Endodermal cell (in vitro differentiated cells): ENCODE data around the gene PSORS1C2. TPM values are rescaled to one million over a fixed set of nuclear protein-coding genes. Genes with fewer than 3 reads are reported as not detected.

Source experiments
- DNase-seq: peaks from one replicate; pipeline ENCODE4 v3.0.0-alpha.2; 2017
- H3K27ac ChIP-seq: 2 replicates; pipeline ENCODE4 v1.5.1; 2013; ENCODE audit warnings: mild to moderate bottlenecking, low read depth, low read length, moderate library complexity
- H3K27me3 ChIP-seq: 2 replicates; pipeline ENCODE4 v1.6.1; 2013; ENCODE audit warnings: mild to moderate bottlenecking, low read length, moderate library complexity; ENCODE audit not compliant: insufficient read depth, control insufficient read depth, poor library complexity, severe bottlenecking
- H3K36me3 ChIP-seq: 2 replicates; pipeline ENCODE4 v1.7.0; 2013; ENCODE audit warnings: mild to moderate bottlenecking, low read length, moderate library complexity; ENCODE audit not compliant: control insufficient read depth, insufficient read depth
- H3K4me1 ChIP-seq: one replicate; pipeline ENCODE4 v1.7.0; 2013; ENCODE audit warnings: low read length; ENCODE audit not compliant: control insufficient read depth, insufficient read depth
- H3K4me3 ChIP-seq: 2 replicates; pipeline ENCODE4 v1.5.1; 2013; ENCODE audit warnings: mild to moderate bottlenecking, low read length, moderate library complexity
- H3K9ac ChIP-seq: 2 replicates; pipeline ENCODE4 v1.6.1; 2013; ENCODE audit warnings: mild to moderate bottlenecking, low read length, moderate library complexity; ENCODE audit not compliant: poor library complexity, severe bottlenecking; ENCODE audit errors: extremely low read depth
- H3K9me3 ChIP-seq: 2 replicates; pipeline ENCODE4 v1.6.1; 2013; ENCODE audit warnings: mild to moderate bottlenecking, low read length, moderate library complexity; ENCODE audit not compliant: control insufficient read depth
- H3K27ac Mint-ChIP-seq: 2 replicates; pipeline ENCODE4 v1.8.0; 2020; ENCODE audit warnings: mixed read lengths
- H3K27me3 Mint-ChIP-seq: 2 replicates; pipeline ENCODE4 v1.8.0; 2021; ENCODE audit warnings: mild to moderate bottlenecking, mixed read lengths; ENCODE audit not compliant: insufficient read depth
- H3K36me3 Mint-ChIP-seq: 2 replicates; pipeline ENCODE4 v1.8.0; 2020; ENCODE audit warnings: low read depth, mixed read lengths
- H3K4me1 Mint-ChIP-seq: 2 replicates; pipeline ENCODE4 v1.8.0; 2020; ENCODE audit warnings: mixed read lengths
- H3K4me3 Mint-ChIP-seq: 2 replicates; pipeline ENCODE4 v1.8.0; 2020; ENCODE audit warnings: mild to moderate bottlenecking, moderate library complexity, mixed read lengths
- H3K9me3 Mint-ChIP-seq: 2 replicates; pipeline ENCODE4 v1.8.0; 2020; ENCODE audit warnings: mild to moderate bottlenecking, mixed read lengths
- WGBS, 2 experiments: methylation state at CpG; one replicate each; pipeline versions ENCODE4 v1.1.5 to v1.1.7; 2013; ENCODE audit warnings: missing lambda C conversion rate in 2 of 2, mixed read lengths in 1 of 2; ENCODE audit not compliant: insufficient coverage in 1 of 2, insufficient read length in 1 of 2; 5-methylcytosine and 5-hydroxymethylcytosine counted together
- total RNA-seq, 2 donors: library from RNA; stranded (reverse); fragmentation: NEBNext Ultra II Directional in 1 of 2; extraction: Animal tissue kit (Norgen Biotek cat#: 25700) in 1 of 2; gene quantifications; 2 replicates in 1 of 2; 3 replicates in 1 of 2; pipeline ENCODE4 v1.2.1, GENCODE V29; 2021
- TF ChIP-seq, protein P1 (sequence below): fragments of 200-600 bp; sonication (generic); conservative IDR thresholded peaks from 2 replicates; pipeline ENCODE4 v1.5.0; 2021; ENCODE audit warnings: antibody characterized with exemption, mild to moderate bottlenecking

PSORS1C2 gene
- total RNA-seq, 2 donors from 2014 or later = not detected

DNA sequence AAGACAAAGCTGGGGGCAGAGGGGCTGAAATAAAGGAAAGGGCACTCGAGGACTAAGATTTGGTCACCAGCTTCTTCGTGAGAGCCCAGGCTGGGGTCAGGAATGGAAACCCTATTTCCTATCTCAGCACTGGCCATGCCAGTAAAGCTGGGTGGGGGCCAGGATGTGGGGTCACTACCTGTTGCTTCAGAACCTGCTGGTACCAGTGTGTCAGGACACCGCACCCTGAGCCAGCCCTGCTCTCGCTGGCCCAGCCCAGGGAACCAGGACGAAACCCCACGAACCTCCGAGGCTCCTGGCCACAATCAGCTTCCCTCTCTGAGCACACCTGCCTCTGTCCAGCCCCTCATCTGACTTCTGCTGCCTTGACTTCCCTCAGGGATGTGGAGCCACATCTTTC, 20.7 kb downstream of the PSORS1C2 start:
- no peak for DNase-seq
- H3K4me3 Mint-ChIP-seq = no peak overlapping the region
- TF ChIP-seq, protein P1, sequence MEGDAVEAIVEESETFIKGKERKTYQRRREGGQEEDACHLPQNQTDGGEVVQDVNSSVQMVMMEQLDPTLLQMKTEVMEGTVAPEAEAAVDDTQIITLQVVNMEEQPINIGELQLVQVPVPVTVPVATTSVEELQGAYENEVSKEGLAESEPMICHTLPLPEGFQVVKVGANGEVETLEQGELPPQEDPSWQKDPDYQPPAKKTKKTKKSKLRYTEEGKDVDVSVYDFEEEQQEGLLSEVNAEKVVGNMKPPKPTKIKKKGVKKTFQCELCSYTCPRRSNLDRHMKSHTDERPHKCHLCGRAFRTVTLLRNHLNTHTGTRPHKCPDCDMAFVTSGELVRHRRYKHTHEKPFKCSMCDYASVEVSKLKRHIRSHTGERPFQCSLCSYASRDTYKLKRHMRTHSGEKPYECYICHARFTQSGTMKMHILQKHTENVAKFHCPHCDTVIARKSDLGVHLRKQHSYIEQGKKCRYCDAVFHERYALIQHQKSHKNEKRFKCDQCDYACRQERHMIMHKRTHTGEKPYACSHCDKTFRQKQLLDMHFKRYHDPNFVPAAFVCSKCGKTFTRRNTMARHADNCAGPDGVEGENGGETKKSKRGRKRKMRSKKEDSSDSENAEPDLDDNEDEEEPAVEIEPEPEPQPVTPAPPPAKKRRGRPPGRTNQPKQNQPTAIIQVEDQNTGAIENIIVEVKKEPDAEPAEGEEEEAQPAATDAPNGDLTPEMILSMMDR = no peak
- Histone ChIP-seq H3K9me3 (no peaks in the 10 kb centered on the region), H3K4me1 (peaks cover 9% of the 10 kb centered on the region), H3K36me3 (no peaks in the 10 kb centered on the region), H3K27ac (no peak overlapping the region), H3K9ac (no peak overlapping the region), H3K27me3 (no peaks in the 10 kb centered on the region), H3K4me3 (no peak overlapping the region)
- H3K27me3 Mint-ChIP-seq = peaks cover 8% of the 10 kb centered on the region
- H3K9me3 Mint-ChIP-seq = no peaks in the 10 kb centered on the region
- WGBS, 2 experiments = 90 to 96% methylated on average over 7 of the region's 7 CpGs
- H3K36me3 Mint-ChIP-seq = no peaks in the 10 kb centered on the region
- no peak overlapping the region for H3K27ac Mint-ChIP-seq
- peaks cover 17% of the 10 kb centered on the region for H3K4me1 Mint-ChIP-seq

DNA sequence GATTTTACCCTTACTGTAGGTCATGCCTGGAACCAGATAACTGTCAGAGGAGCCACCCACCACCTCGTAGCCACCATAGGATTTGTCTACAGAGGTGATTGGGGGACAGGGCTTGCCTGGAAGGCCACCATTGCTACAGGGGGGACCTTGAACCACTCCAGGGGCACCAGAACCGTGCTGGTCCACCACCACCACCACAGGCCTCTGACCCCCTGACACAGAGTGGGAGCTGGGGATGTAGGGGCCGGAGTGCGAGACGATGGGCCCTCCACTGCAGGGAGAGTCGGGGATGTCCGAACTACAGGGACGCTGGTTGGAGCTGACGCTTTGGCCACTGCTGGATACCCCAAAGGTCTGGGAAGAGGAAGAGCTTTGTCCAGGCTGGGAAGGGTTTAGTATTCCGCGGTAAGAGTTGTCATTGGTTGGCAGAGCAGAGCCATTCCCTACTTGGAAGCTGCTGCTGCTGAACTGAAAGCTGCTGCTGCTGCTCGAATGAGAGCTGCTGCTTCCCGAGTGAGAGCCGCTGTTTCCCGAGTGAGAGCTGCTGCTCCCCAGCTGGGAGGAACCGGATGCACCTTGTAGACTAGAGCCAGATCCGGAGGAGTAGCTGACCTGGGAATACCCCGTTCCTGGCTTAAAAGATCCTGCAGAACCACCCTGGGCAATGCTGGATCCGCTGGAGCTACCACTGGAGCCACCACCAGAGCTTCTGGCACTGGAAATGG, 22.0 kb downstream of the PSORS1C2 start:
- H3K4me1 ChIP-seq = peaks cover 9% of the 10 kb centered on the region
- Mint-ChIP-seq H3K36me3 (no peaks in the 10 kb centered on the region), H3K27me3 (peaks cover 15% of the 10 kb centered on the region), H3K9me3 (no peaks in the 10 kb centered on the region), H3K4me1 (peaks cover 17% of the 10 kb centered on the region), H3K27ac (no peak overlapping the region), H3K4me3 (no peak overlapping the region)
- H3K9ac ChIP-seq = no peak overlapping the region
- no peaks in the 10 kb centered on the region for H3K36me3 ChIP-seq
- no peak for DNase-seq
- H3K4me3 ChIP-seq = no peak overlapping the region
- WGBS, 2 experiments = 90 to 94% methylated on average over 9 to 19 of the region's 19 CpGs
- no peak overlapping the region for H3K27ac ChIP-seq
- TF ChIP-seq, protein P1 = no peak
- no peaks in the 10 kb centered on the region for H3K27me3 ChIP-seq
- H3K9me3 ChIP-seq = no peaks in the 10 kb centered on the region

DNA sequence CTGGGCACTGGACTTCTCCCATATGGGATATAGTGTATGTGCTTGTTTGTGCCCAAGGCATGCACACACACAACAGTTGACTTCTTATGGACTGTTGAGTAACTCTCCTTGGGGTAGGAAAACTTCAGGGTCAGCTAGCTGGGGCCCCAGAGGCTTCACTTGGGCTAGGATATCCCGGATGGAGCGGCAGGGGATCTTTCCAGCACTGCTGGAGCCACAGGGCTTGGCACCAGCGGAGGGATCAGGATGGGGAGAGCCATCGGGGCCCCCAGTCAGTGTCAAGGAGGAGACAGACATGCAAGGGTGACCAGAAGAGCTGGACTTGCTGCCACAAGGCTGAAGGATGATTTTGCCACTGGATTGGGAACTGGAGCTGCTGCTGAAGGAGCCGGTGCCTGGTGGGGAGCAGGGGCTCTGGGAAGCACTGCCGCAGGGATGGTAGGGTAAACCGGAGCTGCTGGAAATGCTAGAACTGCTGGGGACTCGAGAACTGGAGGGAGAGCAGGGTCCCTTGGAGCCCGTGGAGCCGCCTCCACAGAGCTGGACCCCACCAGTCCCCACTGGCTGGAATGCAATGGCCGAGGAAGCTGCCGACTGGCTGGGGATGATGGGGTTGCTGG, 22.8 kb downstream of the PSORS1C2 start:
- Histone ChIP-seq H3K4me1 (peaks cover 9% of the 10 kb centered on the region), H3K36me3 (no peaks in the 10 kb centered on the region), H3K4me3 (no peak overlapping the region), H3K9ac (no peak overlapping the region), H3K9me3 (no peaks in the 10 kb centered on the region), H3K27me3 (no peaks in the 10 kb centered on the region), H3K27ac (no peak overlapping the region)
- 92 to 98% methylated on average over 9 to 12 of the region's 12 CpGs for WGBS, 2 experiments
- no peaks in the 10 kb centered on the region for H3K36me3 Mint-ChIP-seq
- peaks cover 15% of the 10 kb centered on the region for H3K27me3 Mint-ChIP-seq
- no peak for DNase-seq
- H3K4me1 Mint-ChIP-seq = peaks cover 18% of the 10 kb centered on the region
- H3K27ac Mint-ChIP-seq = no peak overlapping the region
- H3K4me3 Mint-ChIP-seq = no peak overlapping the region
- TF ChIP-seq, protein P1 = no peak
- no peaks in the 10 kb centered on the region for H3K9me3 Mint-ChIP-seq
